Measurements from ENCODE around the gene USP12.
A peak's percentile ranks its signal among the peaks of the same experiment; 100 is the strongest.
"Not testable (repeated sequence)": the region's sequence is repeated elsewhere in the genome, so short reads cannot be mapped to it uniquely, and the experiment has no call there.

USP12 gene

GRCh38 chr13:27147530-27148170, 24.0 kb downstream of the USP12 start:
- DNase-seq, result peak; percentile 28

- DNase-seq, result no peak
Measured at GRCh38 chr13:27141746-27142145, 29.9 kb downstream of the USP12 start.

GRCh38 chr13:27141159-27141558, 30.5 kb downstream of the USP12 start:
- not testable (repeated sequence) for DNase-seq

- no peak for DNase-seq
Measured at GRCh38 chr13:27140060-27140459, 31.6 kb downstream of the USP12 start.

GRCh38 chr13:27139565-27139964, 32.0 kb downstream of the USP12 start:
- no peak for DNase-seq

- DNase-seq, result no peak
Measured at GRCh38 chr13:27138457-27139093, 33.0 kb downstream of the USP12 start.

GRCh38 chr13:27137759-27138158, 33.9 kb downstream of the USP12 start:
- no peak for DNase-seq

- no peak for DNase-seq
Measured at GRCh38 chr13:27135023-27135422, 36.6 kb downstream of the USP12 start.

GRCh38 chr13:27133889-27134288, 37.7 kb downstream of the USP12 start:
- no peak for DNase-seq

GRCh38 chr13:27132538-27132937, 39.1 kb downstream of the USP12 start:
- DNase-seq, result no peak

GRCh38 chr13:27131906-27132305, 39.7 kb downstream of the USP12 start:
- no peak for DNase-seq

GRCh38 chr13:27130979-27131623, 40.5 kb downstream of the USP12 start:
- peak; percentile 79 for DNase-seq

GRCh38 chr13:27130223-27130978, 41.2 kb downstream of the USP12 start:
- DNase-seq, result no peak

GRCh38 chr13:27128825-27129627, 42.6 kb downstream of the USP12 start:
- no peak for DNase-seq

GRCh38 chr13:27126859-27127258, 44.8 kb downstream of the USP12 start:
- DNase-seq, result no peak

- DNase-seq, result no peak
Measured at GRCh38 chr13:27125357-27126282, 46.0 kb downstream of the USP12 start.

GRCh38 chr13:27124571-27124970, 47.0 kb downstream of the USP12 start:
- DNase-seq, result no peak

- not testable (repeated sequence) for DNase-seq
Measured at GRCh38 chr13:27123445-27123844, 48.2 kb downstream of the USP12 start.

GRCh38 chr13:27122036-27122435, 49.6 kb downstream of the USP12 start:
- DNase-seq, result no peak

- no peak for DNase-seq
Measured at GRCh38 chr13:27120811-27121210, 50.8 kb downstream of the USP12 start.

- DNase-seq, result no peak
Measured at GRCh38 chr13:27120011-27120410, 51.6 kb downstream of the USP12 start.
